CD4-positive, alpha-beta T cell treated with Interleukin-15 for 1 hour (primary cell): ENCODE measurements around the gene SPTLC3.
"Not testable (repeated sequence)": the region's sequence is repeated elsewhere in the genome, so short reads cannot be mapped to it uniquely, and the experiment has no call there.

Source experiments
- DNase-seq: peaks from one replicate; pipeline ENCODE4 v3.0.0-alpha.2; 2020

The SPTLC3 gene

GRCh38 chr20:13008761-13009681 is at the start of gene SPTLC3:
Gene SPTLC3, plus strand, starts transcription at chr20:13008972. Its CDS starts 296 bp downstream, at chr20:13009268.
- no peak for DNase-seq

DNA sequence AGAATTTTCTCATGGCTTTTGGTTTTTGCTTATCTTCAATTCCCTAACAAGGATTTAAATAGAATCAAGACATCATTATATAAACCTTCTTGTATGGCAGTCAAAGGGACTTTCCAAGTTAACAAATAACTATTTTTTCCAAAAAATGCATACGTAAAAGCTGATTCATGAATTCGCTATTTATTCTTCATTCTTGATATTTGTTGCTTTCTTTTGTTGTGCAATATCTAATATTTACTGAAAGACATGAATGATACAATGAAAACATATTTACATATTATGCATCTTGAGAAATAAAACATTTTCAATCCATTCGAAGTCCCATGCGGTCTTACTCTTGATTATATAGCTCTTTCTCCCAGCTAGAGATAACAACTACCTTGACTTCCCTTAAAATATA is 47.0 kb upstream of the SPTLC3 start:
- DNase-seq = no peak

- no peak for DNase-seq
These were observed 45.9 kb upstream of the SPTLC3 start for GRCh38 chr20:12962895-12963294.

GRCh38 chr20:12963416-12963815 is 45.4 kb upstream of the SPTLC3 start:
- no peak for DNase-seq

DNA sequence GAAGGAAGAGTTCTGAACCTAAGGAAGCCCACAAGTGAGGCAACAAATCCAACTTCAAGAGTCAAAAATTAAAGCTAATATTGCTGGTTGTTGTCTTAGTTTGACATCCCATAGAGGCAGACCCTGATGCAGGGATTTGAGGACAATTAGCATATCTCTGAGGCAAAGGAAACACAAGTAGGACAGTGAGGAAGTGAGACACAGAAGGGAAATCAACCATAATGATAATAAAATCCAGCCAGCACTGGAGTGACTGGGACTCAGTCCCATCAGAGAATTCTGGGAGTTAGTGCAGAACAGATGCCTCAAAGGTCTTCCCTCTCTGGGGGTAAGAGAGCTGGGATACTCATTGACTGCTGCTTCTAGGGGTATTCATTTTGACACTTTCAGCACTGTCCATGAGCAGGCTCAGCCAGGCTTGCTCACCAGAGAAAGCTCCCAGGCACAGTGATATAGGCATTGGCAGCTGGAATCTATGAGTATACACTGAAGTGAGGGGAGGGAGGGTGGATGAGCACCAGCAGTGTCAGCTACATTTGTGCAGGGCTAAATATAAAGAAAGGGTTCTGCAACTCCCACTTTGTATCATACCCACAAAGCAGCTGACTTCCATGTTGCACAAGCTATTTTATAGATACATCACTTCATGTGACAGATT is 43.4 kb upstream of the SPTLC3 start:
- DNase-seq = no peak

DNA sequence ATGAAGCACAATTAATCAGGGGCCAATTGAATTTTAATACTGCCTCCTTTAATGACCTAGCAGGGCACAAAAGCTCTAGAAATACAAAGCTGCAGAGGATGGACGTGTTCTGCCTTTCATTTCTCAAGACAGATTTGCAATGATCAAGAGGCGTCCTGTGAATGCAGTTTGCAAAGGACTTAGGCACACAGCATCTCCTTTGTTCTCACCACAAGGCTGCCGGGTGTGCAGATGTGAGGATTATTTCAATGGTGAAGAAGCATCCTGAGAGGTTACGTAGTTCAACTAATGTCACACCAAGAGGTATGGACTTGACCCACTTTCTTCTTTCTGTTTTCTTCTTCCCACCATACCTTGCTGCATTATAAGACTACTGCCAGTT is 42.9 kb upstream of the SPTLC3 start:
- no peak for DNase-seq

DNA sequence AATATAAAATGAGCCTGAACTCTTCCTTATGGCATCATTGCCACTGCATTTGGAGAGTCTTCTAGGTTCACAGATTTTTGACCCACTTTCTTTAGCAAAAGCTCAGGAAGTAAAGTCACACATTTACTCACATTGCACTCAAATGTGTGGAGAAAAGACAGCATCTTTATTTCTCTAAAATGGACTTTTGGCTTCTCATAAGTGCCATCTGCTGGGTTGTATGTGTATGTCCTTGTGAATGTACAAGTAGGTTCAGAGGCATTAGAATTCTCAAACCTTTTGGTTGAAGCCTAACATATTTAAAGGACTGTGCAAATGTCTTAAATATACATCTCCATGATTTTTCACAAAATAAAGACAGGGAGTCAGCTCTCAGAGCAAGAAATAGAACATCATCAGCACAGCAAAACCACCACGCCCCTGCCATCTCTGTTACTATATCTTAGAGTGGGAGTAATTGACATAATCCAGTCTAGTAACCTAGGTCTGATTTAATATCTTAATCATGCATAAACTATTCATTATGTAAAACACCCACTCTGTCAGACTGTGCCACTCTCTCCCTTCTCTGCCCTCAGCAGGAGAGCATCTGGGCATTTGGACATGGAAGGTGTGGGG is 42.2 kb upstream of the SPTLC3 start:
- DNase-seq = no peak

DNA sequence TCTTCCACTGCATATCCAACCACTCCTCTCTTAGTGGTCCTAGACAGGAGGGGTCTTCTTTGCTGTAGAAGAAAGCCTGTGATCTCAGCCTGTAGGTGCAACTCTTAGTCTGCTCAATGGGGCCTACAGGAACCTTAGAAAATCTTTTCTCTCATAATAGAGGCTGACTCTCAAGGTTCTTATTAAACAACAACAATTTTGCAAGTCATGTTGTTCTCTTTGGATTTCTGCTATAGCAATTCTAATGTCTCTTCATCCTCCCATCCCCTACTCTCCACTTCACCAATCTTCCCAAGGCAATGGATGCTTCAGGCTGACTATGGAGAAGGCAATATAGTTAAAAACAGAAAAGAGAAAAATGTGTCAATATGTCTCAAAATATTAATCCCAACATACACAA is 40.8 kb upstream of the SPTLC3 start:
- DNase-seq = no peak

DNA sequence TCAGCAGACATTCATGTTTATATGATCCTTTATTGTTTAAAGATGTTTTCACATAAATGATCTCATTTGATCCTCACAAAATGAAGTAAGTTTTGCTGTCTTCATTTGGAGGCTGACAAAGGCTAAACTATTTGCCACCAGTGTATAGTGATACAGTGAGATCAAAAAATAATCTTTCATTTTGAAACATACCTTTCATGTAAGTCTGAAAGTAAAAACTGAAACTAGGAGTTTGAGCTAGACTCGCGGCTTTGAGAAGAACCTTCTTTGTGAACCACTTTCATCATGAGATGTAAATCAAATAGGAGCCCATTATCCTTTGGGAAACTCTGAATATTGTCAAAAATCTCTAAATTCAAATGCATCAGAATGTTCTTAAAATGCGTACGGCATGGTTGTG is 40.3 kb upstream of the SPTLC3 start:
- DNase-seq = no peak

- DNase-seq = no peak
These were observed 39.6 kb upstream of the SPTLC3 start for GRCh38 chr20:12969071-12969669.

DNA sequence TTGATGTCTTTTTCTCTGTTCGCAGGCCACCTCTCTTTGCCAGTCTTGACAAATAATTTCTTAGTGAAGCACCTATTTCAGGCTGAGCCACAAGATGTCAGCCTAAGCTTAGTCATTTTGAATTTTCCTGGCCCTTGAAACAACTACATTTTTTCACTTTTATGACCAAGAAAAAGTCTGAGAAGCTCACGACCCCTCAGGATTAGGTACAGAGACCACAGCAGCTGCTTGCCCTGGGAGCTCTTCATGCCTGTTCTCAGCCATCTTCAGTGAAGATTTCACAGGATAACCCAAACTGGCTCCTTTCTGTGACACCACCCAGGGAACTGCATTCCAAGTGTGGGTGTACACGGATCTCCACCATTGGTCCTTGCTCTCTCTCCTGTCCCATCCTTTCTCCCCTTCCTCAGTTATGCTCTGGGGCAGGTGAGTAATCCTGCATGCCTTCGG is 38.4 kb upstream of the SPTLC3 start:
- DNase-seq = no peak

GRCh38 chr20:12975833-12976608 is 32.8 kb upstream of the SPTLC3 start:
- no peak for DNase-seq

GRCh38 chr20:12976720-12977309 is 32.0 kb upstream of the SPTLC3 start:
- DNase-seq = no peak

- no peak for DNase-seq
These were observed 31.2 kb upstream of the SPTLC3 start for GRCh38 chr20:12977328-12978125.

DNA sequence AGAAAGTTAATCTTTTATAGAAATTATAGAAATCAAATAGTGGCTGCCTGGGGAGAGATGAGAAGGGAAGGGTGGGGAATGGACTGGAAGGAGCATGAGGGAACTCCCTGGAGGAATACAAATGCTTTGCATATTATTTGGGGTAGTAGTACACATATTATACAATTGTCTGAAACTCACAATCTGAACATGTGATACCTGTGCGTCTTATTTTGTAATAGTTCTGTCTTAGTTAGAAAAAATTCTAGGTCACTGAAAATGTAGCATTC is 30.7 kb upstream of the SPTLC3 start:
- no peak for DNase-seq

DNA sequence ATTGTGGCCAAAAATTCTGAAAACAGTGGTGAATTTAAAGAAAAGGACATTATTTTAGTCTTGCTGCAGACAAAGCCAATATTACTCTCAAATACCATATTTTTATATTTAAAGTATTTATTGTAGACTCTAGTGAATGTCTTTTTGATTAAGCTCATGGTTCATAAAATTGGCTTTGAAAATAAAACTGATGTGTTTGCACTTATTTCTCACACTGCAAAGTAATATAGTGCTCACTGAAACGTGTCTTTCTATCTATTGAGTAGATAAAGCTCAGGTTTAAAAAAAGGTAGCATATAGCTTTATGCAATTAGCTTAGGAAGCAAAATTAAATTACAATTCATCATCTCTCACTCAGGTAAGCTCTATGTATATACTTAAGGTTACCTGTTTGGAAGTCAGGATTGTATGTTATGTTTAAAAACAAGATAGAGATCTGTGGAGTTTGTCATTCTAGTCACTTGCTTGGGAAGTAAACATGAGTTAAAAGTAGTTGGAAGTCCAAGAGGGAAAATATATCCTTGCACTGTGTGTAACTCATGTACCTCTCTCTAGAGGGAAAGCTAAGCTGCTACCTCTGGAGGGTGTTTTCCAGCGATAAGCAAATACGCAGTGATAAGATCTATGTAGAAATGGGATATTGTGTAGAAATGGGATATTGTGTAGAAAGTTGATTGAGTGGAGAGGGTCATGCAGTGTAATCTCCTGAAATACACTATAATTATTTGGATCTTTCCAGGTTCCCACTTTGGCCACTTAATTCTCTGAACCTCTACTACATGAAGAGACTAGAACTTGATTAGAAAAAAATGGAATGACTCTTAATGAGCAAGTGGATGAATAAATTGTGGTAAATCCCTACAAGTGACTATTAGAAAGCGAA is 29.9 kb upstream of the SPTLC3 start:
- no peak for DNase-seq

DNA sequence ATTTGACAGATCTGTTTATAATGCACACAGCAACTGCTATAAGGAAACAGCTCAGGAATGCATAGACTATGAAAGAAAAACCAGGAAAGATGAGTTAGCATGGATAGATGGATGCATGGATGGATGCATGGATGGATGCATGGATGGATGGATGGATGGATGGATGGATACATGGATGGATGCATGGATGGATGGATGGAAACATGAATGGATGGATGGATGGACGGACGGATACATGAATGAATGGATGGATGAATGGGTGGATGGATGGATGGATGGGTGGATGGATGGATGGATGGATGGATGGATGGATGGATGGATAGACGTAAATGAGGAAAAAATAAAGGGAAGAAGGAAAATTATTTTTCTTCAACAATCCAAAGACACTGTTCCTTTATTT is 29.1 kb upstream of the SPTLC3 start:
- not testable (repeated sequence) for DNase-seq

DNA sequence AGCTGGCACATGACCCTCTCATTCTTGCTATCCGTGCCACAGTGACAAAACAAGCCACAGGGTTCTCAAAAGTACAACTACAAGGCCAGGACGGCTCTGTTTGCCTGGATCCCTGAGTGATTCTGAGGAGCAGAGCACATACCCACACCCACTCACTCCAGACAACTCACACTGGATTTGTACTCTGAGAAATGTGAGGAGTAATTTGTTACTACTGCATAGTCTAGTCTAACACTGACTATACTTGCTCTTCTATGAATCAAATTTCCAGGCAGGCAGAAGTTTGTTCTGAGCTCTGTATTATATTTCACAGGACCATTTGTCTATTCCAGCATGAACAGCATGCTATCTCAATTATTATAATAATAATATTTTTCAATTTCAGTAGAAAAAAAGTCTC is 26.7 kb upstream of the SPTLC3 start:
- DNase-seq = no peak

DNA sequence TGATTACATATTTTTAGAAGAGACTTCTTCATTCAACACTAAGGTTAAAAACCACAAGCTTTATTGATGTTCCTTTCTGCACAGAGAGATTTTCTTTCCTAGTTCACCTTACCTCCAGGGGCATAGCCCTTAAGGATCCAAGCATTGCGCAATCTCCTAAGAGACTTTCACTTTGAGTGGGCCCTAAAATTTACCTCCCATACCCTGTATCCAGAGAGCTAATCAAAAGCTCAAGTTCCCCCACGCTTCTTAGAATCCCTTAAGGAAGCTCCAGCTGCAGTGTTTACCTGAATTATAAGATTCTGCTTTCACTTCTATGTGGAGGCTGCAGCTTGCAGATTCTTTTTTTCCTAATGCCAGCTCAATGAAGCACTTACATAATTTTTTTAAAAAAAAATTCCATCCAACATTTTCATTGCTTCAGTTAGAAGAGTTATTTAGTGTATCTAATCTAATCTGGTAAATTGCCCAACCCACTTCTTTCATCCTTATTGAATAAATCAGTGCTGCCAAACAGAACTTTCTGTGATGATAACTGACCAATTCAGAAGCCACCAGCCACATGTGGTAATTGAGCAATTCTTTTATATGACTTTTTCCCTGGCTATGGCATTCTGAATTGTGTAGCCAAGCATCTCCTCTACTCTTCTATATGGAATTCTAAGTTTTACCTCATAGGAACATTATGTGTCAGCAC is 24.6 kb upstream of the SPTLC3 start:
- DNase-seq = no peak

DNA sequence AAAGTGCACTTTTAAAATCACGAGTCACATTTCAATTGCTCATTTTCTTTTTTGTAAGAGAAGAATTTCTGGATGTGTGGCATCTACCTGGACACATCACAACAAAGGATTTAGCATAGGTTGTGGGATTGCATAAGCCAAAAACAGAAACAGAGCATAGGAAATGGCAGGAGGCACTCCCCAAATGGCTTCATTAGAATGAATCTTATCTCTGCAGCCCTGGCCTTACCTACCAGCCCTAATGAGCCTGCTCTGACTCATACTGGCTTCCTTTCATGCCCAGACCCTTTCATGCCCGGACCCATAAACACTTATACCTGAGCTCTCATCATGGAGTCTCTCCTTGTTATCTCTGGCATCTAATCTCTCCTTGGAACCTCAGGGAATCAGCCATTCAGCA is 23.9 kb upstream of the SPTLC3 start:
- DNase-seq = no peak
